ENCODE results near the gene SEMA6A. TPM values are rescaled to one million over a fixed set of nuclear protein-coding genes. Genes with fewer than 3 reads are reported as not detected.

Gene SEMA6A
- total and polyA plus RNA-seq, 4 donors = 3.7 to 11.4 (median 5.6) TPM

- no peaks in the 10 kb centered on the region for H3K36me3 ChIP-seq (ENCODE audit: control insufficient read depth in 4 of 4, insufficient read depth in 3 of 4, low read depth in 1 of 4, low read length in 3 of 4)
- no peaks in the 10 kb centered on the region for H3K9me3 ChIP-seq (ENCODE audit: control insufficient read depth in 4 of 4, low read length in 3 of 4)
- H3K4me1 ChIP-seq (ENCODE audit: control insufficient read depth in 4 of 4, insufficient read depth in 4 of 4, low read length in 3 of 4) = peaks cover 1 to 12% (median 8%) of the 10 kb centered on the region in 4 donors
- no peak overlapping the region for H3K9ac ChIP-seq (ENCODE audit: low read depth in 1 of 2, low read length in 2 of 2)
- H3K4me3 ChIP-seq (ENCODE audit: low read depth in 1 of 3, low read length in 3 of 3) = no peak overlapping the region
- no peak overlapping the region for H3K27ac ChIP-seq (ENCODE audit: low read depth in 1 of 2, low read length in 2 of 2)
- DNase-seq (ENCODE audit: low spot score) = no peak
- TF ChIP-seq TAF1 (conservative IDR thresholded peaks at IDR 0.05) (no peak), ZBTB33 (IDR thresholded peaks at IDR 0.05) (no peak), GABPA (IDR thresholded peaks at IDR 0.05 in 1 of 2, conservative IDR thresholded peaks at IDR 0.05 in 1 of 2) (no peak), ATF3 (IDR thresholded peaks at IDR 0.05) (no peak), REST (IDR thresholded peaks at IDR 0.05) (no peak), JUND (IDR thresholded peaks at IDR 0.05) (no peak), FOXA1 (IDR thresholded peaks at IDR 0.05) (no peak), RXRA (IDR thresholded peaks at IDR 0.05) (no peak), MAX (IDR thresholded peaks at IDR 0.05) (no peak), RAD21 (IDR thresholded peaks at IDR 0.05) (no peak), FOXA2 (IDR thresholded peaks at IDR 0.05) (no peak), SP1 (IDR thresholded peaks at IDR 0.05) (no peak), EGR1 (IDR thresholded peaks at IDR 0.05; ENCODE audit: low read depth in 2 of 2) (no peak), HNF4G (IDR thresholded peaks at IDR 0.05) (no peak), YY1 (IDR thresholded peaks at IDR 0.05) (no peak), HNF4A (conservative IDR thresholded peaks at IDR 0.05) (no peak), NR2F2 (IDR thresholded peaks at IDR 0.05) (no peak), CTCF (IDR thresholded peaks at IDR 0.05; ENCODE audit: low read depth, low read length, missing input control) (no peak)
- no peaks in the 10 kb centered on the region for H3K27me3 ChIP-seq (ENCODE audit: control insufficient read depth in 4 of 4, insufficient read depth in 4 of 4, low read length in 3 of 4)
- 88% methylated on average over 4 of the region's 4 CpGs for WGBS
Measured at GRCh38 chr5:116420540-116420939, 154.1 kb downstream of the SEMA6A start.

Data from liver (tissue), 9 donors.